Measurements from ENCODE around the gene KLHL20.

The KLHL20 gene

DNA sequence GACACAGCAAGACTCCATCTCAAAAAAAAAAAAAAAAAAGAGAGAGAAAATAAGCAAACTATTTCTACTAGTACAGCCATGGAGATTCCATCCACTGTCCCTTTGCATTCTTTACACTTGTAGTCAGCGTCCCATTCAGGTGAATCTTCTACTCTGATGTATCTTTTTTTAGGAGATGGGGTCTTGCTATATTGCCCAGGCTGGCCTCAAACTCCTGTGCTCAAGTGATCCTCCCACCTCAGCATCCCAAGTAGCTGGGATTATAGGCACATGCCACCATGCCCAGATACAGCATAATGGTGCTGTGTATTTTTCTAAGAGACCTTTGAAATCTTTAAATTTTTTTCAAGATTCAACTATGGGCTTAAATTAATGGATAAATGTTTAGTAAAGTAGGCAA is 118.0 kb downstream of the KLHL20 start:
- FAIRE-seq (no peak), DNase-seq (ENCODE audit: low spot score) (no peak)
